Skeletal muscle satellite cell (primary cell): ENCODE data around the gene ITGA1.
"Not testable (repeated sequence)": the region's sequence is repeated elsewhere in the genome, so short reads cannot be mapped to it uniquely, and the experiment has no call there.

Experiments used
- H3K27me3 ChIP-seq: 2 replicates; pipeline ENCODE4 v1.7.0; 2013; ENCODE audit warnings: low read length; ENCODE audit not compliant: control insufficient read depth, insufficient read depth
- H3K36me3 ChIP-seq: 2 replicates; pipeline ENCODE4 v1.7.0; 2013; ENCODE audit warnings: mild to moderate bottlenecking, control low read depth, low read length; ENCODE audit not compliant: insufficient read depth
- H3K4me1 ChIP-seq: 2 replicates; pipeline ENCODE4 v1.7.0; 2013; ENCODE audit warnings: low read length; ENCODE audit not compliant: control insufficient read depth, insufficient read depth
- H3K4me2 ChIP-seq: 2 replicates; pipeline ENCODE4 v1.7.0; 2013; ENCODE audit warnings: mild to moderate bottlenecking, low read length
- H3K4me3 ChIP-seq: 2 replicates; pipeline ENCODE4 v1.7.0; 2013; ENCODE audit warnings: low read length
- H3K9ac ChIP-seq: 2 replicates; pipeline ENCODE4 v1.7.0; 2013; ENCODE audit warnings: mild to moderate bottlenecking, low read depth, low read length, moderate library complexity
- H3K9me3 ChIP-seq: replicated peaks from 2 replicates; pipeline ENCODE4 v1.7.0; 2013; ENCODE audit warnings: mild to moderate bottlenecking, control low read depth, low read length

ITGA1 gene

DNA sequence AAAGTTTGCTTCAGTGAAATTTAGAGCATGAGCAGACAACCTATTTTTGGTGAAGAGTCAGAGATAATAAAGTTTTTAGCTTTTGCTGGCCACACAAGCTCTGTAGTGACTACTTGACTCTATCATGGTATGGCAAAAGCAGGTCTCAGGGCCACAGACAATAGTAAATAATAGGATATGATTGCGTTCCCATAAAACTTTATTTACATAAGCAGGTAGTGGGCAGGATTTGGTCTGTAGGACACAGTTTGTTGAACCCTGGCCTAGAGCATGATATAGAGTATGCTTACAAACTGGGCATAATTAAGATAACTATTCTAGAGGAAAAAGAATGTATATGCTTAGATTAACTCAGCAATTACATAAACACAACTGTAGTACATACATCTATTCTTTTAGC, 30.1 kb downstream of the ITGA1 start:
- Histone ChIP-seq H3K9ac (no peak overlapping the region), H3K4me3 (no peak overlapping the region), H3K27me3 (no peaks in the 10 kb centered on the region), H3K36me3 (no peaks in the 10 kb centered on the region), H3K4me2 (no peak overlapping the region), H3K9me3 (no peaks in the 10 kb centered on the region), H3K4me1 (peaks cover 13% of the 10 kb centered on the region)

DNA sequence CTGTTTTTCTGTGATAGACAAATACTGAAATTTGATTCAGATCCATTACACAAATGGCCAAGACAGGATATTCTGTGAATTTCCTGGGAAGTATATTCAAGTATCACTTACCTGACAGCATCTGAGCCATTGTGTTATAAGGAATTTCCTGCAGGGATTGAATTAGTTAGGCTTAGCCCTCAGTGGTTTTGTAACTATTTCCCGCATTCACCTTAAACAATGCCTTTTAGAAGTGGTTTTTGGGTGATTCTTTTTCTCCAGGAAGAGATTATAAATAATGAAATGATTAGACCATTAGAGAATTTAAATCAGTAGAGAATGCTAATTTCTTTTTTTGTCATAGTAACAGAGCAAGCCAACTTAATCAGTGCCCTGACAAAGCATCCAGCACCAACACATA, 30.6 kb downstream of the ITGA1 start:
- no peaks in the 10 kb centered on the region for H3K36me3 ChIP-seq
- H3K4me2 ChIP-seq = no peak overlapping the region
- peaks cover 13% of the 10 kb centered on the region for H3K4me1 ChIP-seq
- no peak overlapping the region for H3K4me3 ChIP-seq
- H3K9ac ChIP-seq = no peak overlapping the region
- H3K27me3 ChIP-seq = no peaks in the 10 kb centered on the region
- no peaks in the 10 kb centered on the region for H3K9me3 ChIP-seq

DNA sequence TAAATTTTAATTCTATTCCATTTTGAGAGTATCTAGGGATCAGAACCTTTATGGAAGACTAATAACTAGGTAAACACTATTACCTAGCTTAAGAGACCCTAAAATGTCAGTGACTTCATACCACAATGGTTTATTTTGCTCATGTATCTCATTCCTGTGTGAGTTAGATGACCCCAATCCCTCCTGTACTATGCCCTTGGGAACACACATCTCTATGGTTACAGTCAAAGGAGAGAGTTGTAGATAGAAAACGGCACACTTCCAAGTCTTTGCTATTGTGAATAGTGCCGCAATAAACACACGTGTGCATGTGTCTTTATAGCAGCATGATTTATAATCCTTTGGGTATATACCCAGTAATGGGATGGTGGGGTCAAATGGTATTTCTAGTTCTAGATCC, 31.1 kb downstream of the ITGA1 start:
- H3K9me3 ChIP-seq, H3K4me3 ChIP-seq, H3K9ac ChIP-seq, H3K36me3 ChIP-seq, H3K4me2 ChIP-seq, H3K27me3 ChIP-seq: not testable (repeated sequence)
- H3K4me1 ChIP-seq = peaks cover 11% of the 10 kb centered on the region

DNA sequence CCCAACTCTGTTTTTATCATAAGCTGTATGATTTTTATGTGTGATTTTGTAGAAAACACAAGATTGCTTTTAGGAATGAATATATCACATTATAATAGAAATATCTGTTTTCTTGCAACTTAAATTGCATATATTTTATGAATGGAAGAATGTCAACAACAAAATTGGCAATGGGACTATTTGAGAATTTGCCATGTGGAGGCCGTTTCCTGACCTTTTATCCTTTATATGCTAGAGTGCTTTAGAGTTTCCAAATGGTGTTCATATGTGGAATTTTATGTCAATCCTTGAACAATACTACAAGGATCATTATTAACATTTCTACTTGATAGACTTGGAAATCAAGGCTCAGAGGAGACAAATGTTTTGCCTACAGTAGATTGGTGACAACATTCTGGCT, 34.2 kb downstream of the ITGA1 start:
- Histone ChIP-seq H3K4me3 (no peak overlapping the region), H3K4me1 (peaks cover 6% of the 10 kb centered on the region), H3K27me3 (no peaks in the 10 kb centered on the region), H3K4me2 (no peak overlapping the region), H3K9me3 (no peaks in the 10 kb centered on the region), H3K36me3 (no peaks in the 10 kb centered on the region), H3K9ac (no peak overlapping the region)

DNA sequence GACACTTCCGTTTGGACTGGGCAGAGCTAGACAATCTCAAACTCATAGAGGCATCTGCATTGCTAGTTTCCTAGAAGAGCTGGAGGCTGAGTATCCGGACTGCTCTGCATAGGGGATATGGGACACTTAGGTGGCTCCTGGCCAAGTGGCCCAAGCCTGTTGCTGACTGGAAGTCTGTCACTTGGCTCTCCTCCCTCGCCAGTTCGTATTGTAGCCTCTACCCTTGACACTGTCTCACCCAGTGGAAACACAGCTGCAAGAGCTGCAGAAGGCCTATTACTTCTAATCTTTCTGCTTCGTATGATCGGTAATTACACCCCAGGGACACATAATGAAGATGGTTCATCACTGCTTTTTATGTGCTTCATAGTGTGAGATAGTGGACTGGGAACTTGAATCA, 34.7 kb downstream of the ITGA1 start:
- peaks cover 6% of the 10 kb centered on the region for H3K4me1 ChIP-seq
- no peak overlapping the region for H3K4me3 ChIP-seq
- no peaks in the 10 kb centered on the region for H3K9me3 ChIP-seq
- no peak overlapping the region for H3K4me2 ChIP-seq
- no peaks in the 10 kb centered on the region for H3K27me3 ChIP-seq
- no peaks in the 10 kb centered on the region for H3K36me3 ChIP-seq
- H3K9ac ChIP-seq = no peak overlapping the region

DNA sequence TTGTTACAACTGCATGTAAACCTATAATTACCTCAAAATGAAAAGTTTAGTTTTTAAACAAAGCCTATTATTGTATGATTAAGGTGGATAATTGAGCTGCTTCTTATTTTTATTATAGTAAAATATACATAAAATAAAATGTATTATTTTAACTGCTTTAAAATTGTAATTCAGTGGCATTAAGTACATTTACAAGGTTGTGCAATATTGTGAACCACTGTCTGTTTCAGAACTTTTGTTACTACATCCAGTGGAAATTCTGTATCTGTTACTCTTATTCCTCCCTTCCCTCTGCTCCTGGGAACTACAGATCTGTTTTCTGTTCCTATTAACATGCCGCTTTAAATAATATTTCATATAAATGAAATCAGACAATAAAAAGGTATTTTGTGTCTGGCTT, 37.1 kb downstream of the ITGA1 start:
- no peaks in the 10 kb centered on the region for H3K36me3 ChIP-seq
- no peak overlapping the region for H3K9ac ChIP-seq
- H3K4me2 ChIP-seq = no peak overlapping the region
- H3K27me3 ChIP-seq = no peaks in the 10 kb centered on the region
- H3K9me3 ChIP-seq = no peaks in the 10 kb centered on the region
- no peak overlapping the region for H3K4me3 ChIP-seq
- H3K4me1 ChIP-seq = peaks cover 6% of the 10 kb centered on the region

DNA sequence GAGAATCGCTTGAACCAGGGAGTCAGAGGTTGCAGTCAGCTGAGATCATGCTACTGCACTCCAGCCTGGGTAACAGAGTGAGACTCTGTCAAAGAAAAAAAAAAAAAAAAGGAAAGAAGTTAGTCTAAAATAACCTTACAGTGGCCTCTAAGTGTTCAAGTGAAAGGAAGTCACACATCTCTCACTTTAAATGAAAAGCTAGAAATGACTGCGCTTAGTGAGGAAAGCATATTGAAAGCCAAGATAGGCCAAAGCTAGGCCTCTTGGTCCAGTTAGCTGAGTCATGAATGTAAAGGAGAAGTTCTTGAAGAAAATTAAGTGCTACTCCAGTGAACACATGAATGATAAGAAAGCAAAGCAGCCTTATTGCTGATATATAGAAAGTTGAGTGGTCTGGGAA, 38.1 kb downstream of the ITGA1 start:
- no peaks in the 10 kb centered on the region for H3K27me3 ChIP-seq
- H3K36me3 ChIP-seq = no peaks in the 10 kb centered on the region
- no peak overlapping the region for H3K9ac ChIP-seq
- no peak overlapping the region for H3K4me2 ChIP-seq
- peaks cover 6% of the 10 kb centered on the region for H3K4me1 ChIP-seq
- H3K9me3 ChIP-seq = no peaks in the 10 kb centered on the region
- H3K4me3 ChIP-seq = no peak overlapping the region

DNA sequence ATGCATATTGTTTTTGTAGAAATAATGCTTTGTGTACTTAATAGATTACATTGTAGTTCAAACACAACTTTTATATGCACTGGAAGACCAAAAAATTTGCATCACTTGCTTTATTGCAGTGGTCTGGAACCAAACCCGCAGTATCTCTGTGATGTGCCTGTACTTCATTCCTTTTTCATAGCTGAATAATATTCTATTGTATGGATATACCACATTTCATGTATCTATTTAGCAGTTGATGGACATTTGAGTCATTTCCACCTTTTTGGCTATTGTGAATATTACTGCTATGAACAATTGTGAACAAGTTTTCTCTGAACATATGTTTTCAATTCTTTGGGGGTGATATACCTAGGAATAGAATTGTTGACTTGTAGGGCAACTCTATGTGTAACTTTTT, 40.1 kb downstream of the ITGA1 start:
- H3K27me3 ChIP-seq = no peaks in the 10 kb centered on the region
- H3K4me1 ChIP-seq = peaks cover 8% of the 10 kb centered on the region
- no peaks in the 10 kb centered on the region for H3K36me3 ChIP-seq
- H3K9me3 ChIP-seq = no peaks in the 10 kb centered on the region
- no peak overlapping the region for H3K4me2 ChIP-seq
- H3K9ac ChIP-seq = no peak overlapping the region
- no peak overlapping the region for H3K4me3 ChIP-seq

DNA sequence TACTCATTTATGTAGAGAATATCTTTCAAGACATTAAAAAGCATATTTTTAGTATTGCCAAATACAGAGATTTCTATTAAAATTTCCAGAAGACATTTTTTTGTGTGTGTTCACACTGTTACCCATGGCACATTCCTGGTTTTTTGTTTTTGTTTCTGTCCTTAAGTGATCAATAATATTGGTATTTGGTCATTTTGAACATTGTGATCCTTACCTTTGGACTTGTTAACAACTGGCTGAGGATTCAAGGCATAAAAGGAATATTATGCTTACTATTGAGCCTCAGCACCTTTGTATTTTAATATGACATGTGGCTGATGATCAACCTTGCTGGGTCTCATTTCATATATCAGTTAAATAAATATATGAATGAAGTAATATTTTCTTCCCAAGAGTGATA, 41.9 kb downstream of the ITGA1 start:
- Histone ChIP-seq H3K27me3 (no peaks in the 10 kb centered on the region), H3K9ac (no peak overlapping the region), H3K4me2 (no peak overlapping the region), H3K9me3 (no peaks in the 10 kb centered on the region), H3K4me3 (no peak overlapping the region), H3K4me1 (peaks cover 8% of the 10 kb centered on the region), H3K36me3 (no peaks in the 10 kb centered on the region)

DNA sequence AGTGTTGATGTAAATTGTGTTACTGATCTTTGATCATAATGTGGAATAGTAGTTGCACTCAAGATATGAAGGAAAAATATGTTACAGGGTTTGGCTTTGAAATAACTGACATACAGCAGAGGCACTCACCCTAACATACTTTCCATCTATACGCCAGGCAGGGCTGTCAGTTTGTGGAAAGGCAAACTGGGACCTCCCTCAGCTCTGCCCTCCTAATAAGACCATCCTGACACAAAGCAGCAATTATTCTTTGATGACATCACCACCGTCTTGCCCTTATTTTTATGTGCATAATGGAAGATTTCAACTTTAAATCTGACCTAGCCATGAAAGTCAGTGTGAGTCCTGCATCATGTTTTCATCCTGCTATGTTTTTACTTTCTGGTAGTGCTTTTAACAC, 42.9 kb downstream of the ITGA1 start:
- H3K9ac ChIP-seq = no peak overlapping the region
- no peak overlapping the region for H3K4me2 ChIP-seq
- no peaks in the 10 kb centered on the region for H3K36me3 ChIP-seq
- no peak overlapping the region for H3K4me3 ChIP-seq
- H3K27me3 ChIP-seq = no peaks in the 10 kb centered on the region
- H3K4me1 ChIP-seq = peaks cover 8% of the 10 kb centered on the region
- H3K9me3 ChIP-seq = no peaks in the 10 kb centered on the region

DNA sequence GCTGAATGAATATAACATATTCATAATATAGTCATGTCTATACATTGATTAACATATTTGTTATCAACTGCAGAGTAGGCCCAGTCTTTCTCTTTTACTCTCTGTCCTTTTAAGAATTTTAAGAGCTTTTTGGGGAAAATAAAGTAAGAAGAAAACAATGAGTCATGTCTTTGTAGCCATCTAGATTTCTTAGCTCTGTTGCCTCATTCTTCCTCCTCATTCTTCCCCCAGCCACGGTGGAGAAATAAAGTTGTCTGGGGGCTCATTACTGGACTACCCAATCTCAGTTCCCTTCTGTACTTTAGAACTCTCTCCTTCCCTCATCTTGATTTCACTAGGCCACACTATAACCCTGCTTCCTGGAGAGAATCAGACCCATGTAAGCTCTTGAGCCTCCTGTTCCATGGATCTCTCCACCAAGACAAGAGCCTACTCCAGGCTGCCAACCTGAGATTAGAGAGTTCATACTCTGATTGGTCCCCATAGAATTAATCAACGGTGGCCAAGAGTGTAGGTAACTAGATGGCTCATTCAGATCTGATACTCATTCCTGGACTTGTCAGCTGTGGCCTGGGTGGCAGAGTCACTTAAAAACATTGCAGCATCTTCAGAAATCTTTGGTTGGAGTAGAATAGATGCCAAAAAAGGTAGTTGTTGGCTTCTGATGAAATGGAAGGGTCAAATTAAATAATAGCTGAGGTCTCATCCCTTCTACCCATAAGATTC, 44.2 kb downstream of the ITGA1 start:
- Histone ChIP-seq H3K9me3 (no peaks in the 10 kb centered on the region), H3K9ac (no peak overlapping the region), H3K4me3 (no peak overlapping the region), H3K4me2 (no peak overlapping the region), H3K4me1 (peaks cover 13% of the 10 kb centered on the region), H3K27me3 (no peaks in the 10 kb centered on the region), H3K36me3 (no peaks in the 10 kb centered on the region)

DNA sequence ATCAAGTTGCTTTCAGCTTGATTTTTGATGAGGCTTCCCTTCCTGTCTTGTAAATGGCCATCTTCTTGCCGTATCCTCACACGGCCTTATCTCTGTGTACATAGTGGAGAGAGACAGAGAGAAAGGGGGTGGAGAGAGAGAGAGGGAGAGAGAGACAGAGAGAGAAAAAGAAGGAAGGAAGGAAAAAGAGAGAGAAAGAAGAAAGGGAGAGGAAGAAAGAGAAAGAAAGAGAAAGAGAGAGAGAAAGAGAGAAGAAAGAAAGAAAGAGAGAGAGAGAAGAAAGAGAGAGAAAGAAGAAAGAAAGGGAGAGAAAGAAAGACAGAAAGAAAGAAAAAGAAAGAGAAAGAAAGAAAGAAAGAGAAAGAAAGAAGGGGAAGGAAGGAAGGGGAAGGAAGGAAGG, 46.6 kb downstream of the ITGA1 start:
- no peaks in the 10 kb centered on the region for H3K27me3 ChIP-seq
- no peaks in the 10 kb centered on the region for H3K9me3 ChIP-seq
- H3K36me3 ChIP-seq = no peaks in the 10 kb centered on the region
- H3K9ac ChIP-seq = no peak overlapping the region
- peaks cover 33% of the 10 kb centered on the region for H3K4me1 ChIP-seq
- H3K4me3 ChIP-seq = no peak overlapping the region
- no peak overlapping the region for H3K4me2 ChIP-seq
